Uterus (tissue), 2 donors: ENCODE data around the gene PTH2R.

ENCODE experiments used
- POLR2A ChIP-seq, 2 donors: fragments of 450-650 bp; IDR thresholded peaks; one replicate each; pipeline ENCODE4 v1.6.1; 2016; ENCODE audit warnings: antibody characterized with exemption in 2 of 2, mild to moderate bottlenecking in 1 of 2, moderate library complexity in 1 of 2
- TF ChIP-seq, protein P1 (sequence below), 4 experiments: fragments of 200-600 bp in 2 of 4; fragments of 450-650 bp in 2 of 4; sonication (generic) in 2 of 4; IDR thresholded peaks; one replicate each; pipeline ENCODE4 v1.5.1; 2016 to 2019; ENCODE audit warnings: antibody characterized with exemption in 4 of 4, mild to moderate bottlenecking in 2 of 4, moderate library complexity in 1 of 4

DNA sequence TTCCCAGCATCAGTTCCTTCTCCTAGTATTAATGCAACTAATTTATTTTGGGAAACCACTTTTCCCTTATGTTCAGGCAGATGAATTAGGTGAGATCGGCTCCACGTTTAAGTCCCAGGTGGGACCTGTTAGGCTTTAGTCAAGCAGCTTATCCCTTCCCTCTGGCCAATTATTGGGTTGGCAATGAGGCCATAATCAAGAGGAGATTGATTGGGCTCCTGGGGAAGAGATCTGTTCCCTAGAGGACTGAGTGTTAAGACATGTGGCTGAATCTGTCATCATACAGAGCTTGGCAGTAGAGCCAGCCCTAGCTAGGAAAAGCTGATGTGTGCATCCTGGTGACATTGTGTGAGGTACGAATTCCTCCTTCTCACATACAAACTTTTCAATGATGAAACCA, 104.4 kb downstream of the PTH2R start:
- TF ChIP-seq, protein P1, sequence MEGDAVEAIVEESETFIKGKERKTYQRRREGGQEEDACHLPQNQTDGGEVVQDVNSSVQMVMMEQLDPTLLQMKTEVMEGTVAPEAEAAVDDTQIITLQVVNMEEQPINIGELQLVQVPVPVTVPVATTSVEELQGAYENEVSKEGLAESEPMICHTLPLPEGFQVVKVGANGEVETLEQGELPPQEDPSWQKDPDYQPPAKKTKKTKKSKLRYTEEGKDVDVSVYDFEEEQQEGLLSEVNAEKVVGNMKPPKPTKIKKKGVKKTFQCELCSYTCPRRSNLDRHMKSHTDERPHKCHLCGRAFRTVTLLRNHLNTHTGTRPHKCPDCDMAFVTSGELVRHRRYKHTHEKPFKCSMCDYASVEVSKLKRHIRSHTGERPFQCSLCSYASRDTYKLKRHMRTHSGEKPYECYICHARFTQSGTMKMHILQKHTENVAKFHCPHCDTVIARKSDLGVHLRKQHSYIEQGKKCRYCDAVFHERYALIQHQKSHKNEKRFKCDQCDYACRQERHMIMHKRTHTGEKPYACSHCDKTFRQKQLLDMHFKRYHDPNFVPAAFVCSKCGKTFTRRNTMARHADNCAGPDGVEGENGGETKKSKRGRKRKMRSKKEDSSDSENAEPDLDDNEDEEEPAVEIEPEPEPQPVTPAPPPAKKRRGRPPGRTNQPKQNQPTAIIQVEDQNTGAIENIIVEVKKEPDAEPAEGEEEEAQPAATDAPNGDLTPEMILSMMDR (IDR thresholded peaks at IDR 0.05), result no peak
- TF ChIP-seq POLR2A (IDR thresholded peaks at IDR 0.05), result no peak
